BE2C (cell line): ENCODE results near the gene MCL1.
A peak's percentile ranks its signal among the peaks of the same experiment; 100 is the strongest.

Experiments used
- DNase-seq: peaks from one replicate; pipeline ENCODE4 v3.0.0-alpha.2; 2020
- H3K27me3 ChIP-seq: fragments of 250-450 bp; sonication (Bioruptor Pico); 2 replicates; pipeline ENCODE4 v1.5.1; 2020; ENCODE audit warnings: mild to moderate bottlenecking
- H3K36me3 ChIP-seq: fragments of 250-450 bp; sonication (Bioruptor Pico); 2 replicates; pipeline ENCODE4 v1.5.1; 2020; ENCODE audit warnings: mild to moderate bottlenecking
- H3K4me1 ChIP-seq: fragments of 250-450 bp; sonication (Bioruptor Pico); 2 replicates; pipeline ENCODE4 v1.5.1; 2020
- H3K4me3 ChIP-seq: 2 replicates; pipeline ENCODE4 v1.5.1; 2011; ENCODE audit warnings: low read depth, low read length
- H3K9me3 ChIP-seq: fragments of 250-450 bp; sonication (Bioruptor Pico); 2 replicates; pipeline ENCODE4 v1.5.1; 2020
- TF ChIP-seq, protein P1 (sequence below): IDR thresholded peaks from 2 replicates; pipeline ENCODE4 v1.5.1; 2012; ENCODE audit warnings: mild to moderate bottlenecking, low read depth, low read length

Gene MCL1

GRCh38 chr1:150579945-150580642 lies 684 bp upstream of the MCL1 start:
- Histone ChIP-seq H3K36me3 (peaks cover 39% of the 10 kb centered on the region), H3K4me3 (peak overlapping the region; percentile 96), H3K9me3 (0 out of 2 replicates have a peak, but pooled peaks cover 2% of the 10 kb centered on the region), H3K27me3 (no peaks in the 10 kb centered on the region), H3K4me1 (no peaks in the 10 kb centered on the region)
- TF ChIP-seq, protein P1, sequence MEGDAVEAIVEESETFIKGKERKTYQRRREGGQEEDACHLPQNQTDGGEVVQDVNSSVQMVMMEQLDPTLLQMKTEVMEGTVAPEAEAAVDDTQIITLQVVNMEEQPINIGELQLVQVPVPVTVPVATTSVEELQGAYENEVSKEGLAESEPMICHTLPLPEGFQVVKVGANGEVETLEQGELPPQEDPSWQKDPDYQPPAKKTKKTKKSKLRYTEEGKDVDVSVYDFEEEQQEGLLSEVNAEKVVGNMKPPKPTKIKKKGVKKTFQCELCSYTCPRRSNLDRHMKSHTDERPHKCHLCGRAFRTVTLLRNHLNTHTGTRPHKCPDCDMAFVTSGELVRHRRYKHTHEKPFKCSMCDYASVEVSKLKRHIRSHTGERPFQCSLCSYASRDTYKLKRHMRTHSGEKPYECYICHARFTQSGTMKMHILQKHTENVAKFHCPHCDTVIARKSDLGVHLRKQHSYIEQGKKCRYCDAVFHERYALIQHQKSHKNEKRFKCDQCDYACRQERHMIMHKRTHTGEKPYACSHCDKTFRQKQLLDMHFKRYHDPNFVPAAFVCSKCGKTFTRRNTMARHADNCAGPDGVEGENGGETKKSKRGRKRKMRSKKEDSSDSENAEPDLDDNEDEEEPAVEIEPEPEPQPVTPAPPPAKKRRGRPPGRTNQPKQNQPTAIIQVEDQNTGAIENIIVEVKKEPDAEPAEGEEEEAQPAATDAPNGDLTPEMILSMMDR: no peak
- no peak for DNase-seq

GRCh38 chr1:150578272-150579109 lies 919 bp downstream of the MCL1 start:
- H3K9me3 ChIP-seq: 0 out of 2 replicates have a peak, but pooled peaks cover 2% of the 10 kb centered on the region
- H3K4me1 ChIP-seq: no peaks in the 10 kb centered on the region
- peak; percentile 37 for DNase-seq
- peak overlapping the region; percentile 96 for H3K4me3 ChIP-seq
- no peaks in the 10 kb centered on the region for H3K27me3 ChIP-seq
- TF ChIP-seq, protein P1: no peak
- peaks cover 55% of the 10 kb centered on the region for H3K36me3 ChIP-seq

DNA sequence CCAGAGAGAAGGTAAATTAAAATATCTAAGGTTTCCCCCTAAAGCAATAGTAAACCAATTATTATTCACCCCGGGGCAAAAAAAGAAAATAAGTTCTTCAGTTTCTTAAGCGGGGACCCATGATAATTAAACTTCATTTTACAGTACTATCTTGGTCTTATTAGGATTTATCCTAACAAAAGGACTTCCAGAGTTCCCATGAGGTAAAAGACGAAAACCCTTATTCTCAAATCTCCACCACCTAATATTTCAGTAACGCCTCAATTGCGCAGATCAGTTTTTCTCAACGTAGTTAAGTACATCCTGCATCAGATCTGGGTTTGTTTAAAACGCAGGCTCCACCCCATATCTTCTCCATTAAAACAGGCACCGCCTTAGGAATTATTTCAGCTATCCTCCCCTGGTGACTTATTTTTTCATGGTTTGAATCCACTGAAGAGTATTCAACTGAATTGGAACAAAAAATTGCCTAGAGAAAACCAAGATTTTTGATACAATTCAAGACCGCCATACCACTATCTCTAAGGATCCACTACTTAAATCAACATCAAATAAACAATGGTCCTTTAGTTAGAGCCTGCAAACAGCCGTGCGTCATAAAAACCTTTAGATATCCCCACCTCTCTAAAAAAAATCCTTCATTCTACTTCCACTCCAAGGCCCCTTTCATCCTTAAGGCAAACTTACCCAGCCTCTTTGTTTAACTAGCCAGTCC lies 1.7 kb downstream of the MCL1 start:
- 0 out of 2 replicates have a peak, but pooled peaks cover 2% of the 10 kb centered on the region for H3K9me3 ChIP-seq
- no peak for DNase-seq
- peak overlapping the region; percentile 96 for H3K4me3 ChIP-seq
- TF ChIP-seq, protein P1: no peak
- H3K36me3 ChIP-seq: peaks cover 63% of the 10 kb centered on the region
- no peaks in the 10 kb centered on the region for H3K4me1 ChIP-seq
- no peaks in the 10 kb centered on the region for H3K27me3 ChIP-seq

GRCh38 chr1:150576794-150577556 lies 2.4 kb downstream of the MCL1 start:
- Histone ChIP-seq H3K27me3 (no peaks in the 10 kb centered on the region), H3K36me3 (peaks cover 68% of the 10 kb centered on the region), H3K4me3 (peak overlapping the region; percentile 96), H3K9me3 (0 out of 2 replicates have a peak, but pooled peaks cover 2% of the 10 kb centered on the region), H3K4me1 (no peaks in the 10 kb centered on the region)
- TF ChIP-seq, protein P1: no peak
- DNase-seq: no peak

DNA sequence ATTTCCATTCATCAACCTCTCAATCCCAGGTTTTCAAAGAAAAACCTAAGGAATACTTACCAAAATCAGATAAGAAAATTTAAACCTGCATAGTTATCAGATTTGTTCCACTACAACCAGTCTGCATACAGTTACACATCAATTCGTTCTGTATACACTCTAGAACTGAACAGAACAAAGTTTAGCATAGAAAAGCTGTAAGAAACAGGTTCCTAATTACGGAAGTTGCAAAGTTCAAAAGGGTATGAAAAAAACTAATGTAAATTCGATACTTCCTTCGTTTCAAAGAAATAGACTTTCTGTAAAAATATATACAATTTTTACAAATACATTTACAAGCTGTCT lies 3.1 kb downstream of the MCL1 start:
- peaks cover 70% of the 10 kb centered on the region for H3K36me3 ChIP-seq
- DNase-seq: no peak
- TF ChIP-seq, protein P1: no peak
- H3K4me3 ChIP-seq: peak overlapping the region; percentile 96
- no peaks in the 10 kb centered on the region for H3K27me3 ChIP-seq
- 0 out of 2 replicates have a peak, but pooled peaks cover 2% of the 10 kb centered on the region for H3K9me3 ChIP-seq
- no peaks in the 10 kb centered on the region for H3K4me1 ChIP-seq
